GM18951 (cell line): ENCODE measurements around the gene EVL.
A peak's percentile ranks its signal among the peaks of the same experiment; 100 is the strongest.

Experiments
- POLR2A ChIP-seq: IDR thresholded peaks from 4 replicates; pipeline ENCODE4 v1.6.1; 2011; ENCODE audit warnings: mild to moderate bottlenecking; ENCODE audit not compliant: insufficient read length, insufficient read depth; ENCODE audit errors: extremely low read depth
- in situ Hi-C: fragments of 300-500 bp; cut with MboI; formaldehyde crosslinking; loops from one replicate; pipeline ENCODE4 v1.12.0; 2022; ENCODE audit warnings: low sequenced_read_pairs, mixed read lengths, inconsistent platforms; ENCODE audit not compliant: unreplicated experiment

EVL gene

DNA sequence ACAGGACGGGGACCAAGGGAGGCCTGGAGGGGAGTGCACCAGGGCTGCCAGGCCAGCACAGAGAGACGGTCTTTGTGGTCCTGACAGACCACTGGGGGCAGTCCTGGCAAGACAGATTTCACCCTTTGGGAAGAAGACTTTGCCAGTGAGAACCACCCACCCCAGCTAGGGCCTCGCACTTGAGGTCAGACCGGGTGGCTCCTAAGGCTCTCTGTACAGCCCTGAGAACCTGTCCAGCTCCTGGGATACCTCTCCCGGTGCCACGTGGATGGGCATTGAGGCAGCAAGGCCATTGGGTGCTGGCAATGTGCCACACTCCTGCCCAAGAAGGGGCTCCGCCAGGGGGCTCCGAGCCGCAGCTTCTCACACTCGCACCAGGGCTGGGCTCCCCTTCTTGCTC, 51.8 kb downstream of the EVL start:
- in situ Hi-C loops, result loop anchor here (25.0 kb wide), 1 partner anchor 130 kb away; no protein-coding TSS in a partner anchor
- no peak for TF ChIP-seq POLR2A

DNA sequence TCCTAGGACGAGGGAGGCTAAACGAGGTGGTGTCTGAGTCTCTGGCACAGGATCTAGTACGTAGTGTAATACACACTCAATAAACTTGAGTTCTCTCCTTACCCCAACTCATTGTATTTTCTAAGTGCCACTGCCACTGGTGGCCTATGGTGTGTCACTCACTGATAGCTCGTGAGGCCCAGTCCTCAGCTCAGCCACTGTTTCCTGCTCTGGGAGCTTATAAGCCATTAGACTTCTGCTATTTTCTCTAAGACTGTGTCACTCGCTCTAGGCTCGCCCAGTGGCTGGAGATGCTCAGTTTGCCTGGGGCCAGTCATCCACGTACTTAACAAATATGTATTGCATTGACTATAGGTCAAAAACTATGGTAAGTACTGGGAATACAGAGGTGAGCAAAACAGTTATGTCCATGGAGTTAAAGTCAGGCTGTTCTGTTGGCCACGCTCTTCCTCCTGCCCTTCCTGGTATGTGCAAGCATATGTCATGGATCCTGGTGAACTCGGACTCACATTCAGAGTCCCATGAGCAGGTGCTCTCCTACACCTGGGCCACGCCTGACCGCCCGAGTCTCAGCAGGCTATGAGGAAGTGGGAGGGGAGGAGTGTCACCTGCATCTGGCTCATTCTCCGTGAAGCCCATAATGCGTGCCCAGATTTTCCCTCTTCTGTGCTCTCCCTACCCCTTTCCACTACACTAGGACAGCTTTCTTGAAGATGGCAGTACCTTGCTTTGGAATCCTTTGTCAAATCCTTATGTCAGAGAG, 52.6 kb downstream of the EVL start:
- in situ Hi-C loops, result loop anchor here (25.0 kb wide), 1 partner anchor 131 kb away; no protein-coding TSS in a partner anchor
- no peak for TF ChIP-seq POLR2A

DNA sequence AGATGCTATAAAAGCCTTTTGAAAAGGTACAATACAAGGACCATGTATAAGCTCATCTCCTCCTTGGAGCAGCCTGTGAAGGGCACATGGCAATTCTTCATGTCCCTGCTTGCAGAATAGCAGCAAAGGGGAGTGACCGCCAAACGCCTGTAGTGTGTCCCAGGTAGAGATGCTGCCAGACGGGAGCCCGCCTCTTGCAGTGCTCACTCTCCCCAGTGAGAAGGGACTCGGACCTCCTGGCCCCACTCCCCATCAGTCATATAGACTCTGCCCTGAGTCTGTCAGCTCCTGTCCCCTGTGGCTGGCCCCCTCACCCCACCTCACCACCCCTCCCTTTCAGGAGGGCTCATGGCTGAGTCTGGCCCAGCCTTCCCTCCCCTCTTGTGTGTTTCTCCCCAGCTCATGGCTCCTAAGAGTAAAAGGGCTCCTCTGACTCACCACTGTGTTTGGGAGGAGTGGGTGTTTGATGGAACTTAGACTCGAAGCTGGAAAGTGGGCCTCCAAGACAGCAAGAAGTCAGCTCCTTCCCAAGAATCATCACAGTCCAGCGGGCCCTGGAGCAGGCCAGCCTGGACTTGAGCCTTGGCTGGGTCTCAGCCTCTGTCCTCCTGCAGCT, 53.3 kb downstream of the EVL start:
- in situ Hi-C loops, result loop anchor here (25.0 kb wide), 1 partner anchor 131 kb away; no protein-coding TSS in a partner anchor
- no peak for TF ChIP-seq POLR2A

DNA sequence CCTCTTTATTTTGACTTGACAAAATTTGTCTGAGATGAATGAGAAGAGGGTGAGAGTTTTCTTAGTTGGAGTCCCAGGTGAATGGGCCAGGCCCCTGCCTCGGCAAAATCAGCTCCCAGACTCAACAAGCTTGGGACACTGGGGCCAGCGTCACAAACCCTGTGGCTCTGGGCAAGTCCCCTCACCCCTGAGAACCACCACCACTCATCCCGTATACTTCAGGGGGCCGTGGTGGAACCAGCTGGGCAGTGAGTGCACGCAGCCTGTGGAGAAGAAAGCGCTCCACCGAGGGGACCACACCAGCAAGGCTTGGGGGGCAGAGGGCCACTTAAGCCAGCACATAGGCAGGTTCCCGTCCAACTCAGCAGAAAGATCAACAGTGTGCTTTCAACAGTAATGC, 54.0 kb downstream of the EVL start:
- in situ Hi-C loops, result loop anchor here (25.0 kb wide), 1 partner anchor 132 kb away; no protein-coding TSS in a partner anchor
- TF ChIP-seq POLR2A, result no peak

DNA sequence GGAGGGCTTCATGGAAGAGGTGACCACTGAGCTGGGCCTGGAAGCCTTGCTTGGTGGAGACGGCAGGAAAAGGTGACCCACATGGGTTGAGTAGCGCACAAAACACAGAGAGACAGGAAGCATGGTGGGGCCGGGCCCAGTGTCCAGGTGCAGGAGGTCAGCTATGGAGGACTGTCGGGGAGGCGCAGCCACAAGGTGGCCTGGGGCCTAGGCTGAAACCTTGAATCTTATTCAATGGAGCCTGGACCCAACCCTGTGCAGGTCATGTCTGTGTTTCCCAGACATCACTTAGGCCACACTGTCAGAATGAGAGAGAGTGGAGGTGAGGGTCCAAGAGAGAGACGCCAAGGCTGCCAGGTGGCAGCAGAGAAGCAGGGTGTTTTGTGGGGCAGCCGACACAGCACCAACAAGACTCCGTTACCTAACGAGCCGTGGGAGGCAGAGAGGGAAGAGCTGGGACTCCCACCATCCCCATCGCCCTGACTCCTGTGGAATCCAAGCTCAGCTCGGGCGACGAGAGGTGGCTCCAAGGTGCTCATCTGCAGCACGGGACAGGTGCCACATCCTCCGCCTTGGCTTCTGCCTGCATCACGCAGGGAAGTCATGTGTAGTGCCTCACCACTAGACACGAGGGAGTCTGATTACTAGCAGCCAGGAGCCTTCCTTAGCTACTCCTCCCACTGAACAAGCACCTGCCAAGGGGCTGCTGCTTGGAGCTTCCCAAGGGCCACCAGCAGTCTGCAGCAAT, 55.5 kb downstream of the EVL start:
- in situ Hi-C loops, result loop anchor here (25.0 kb wide), 1 partner anchor 133 kb away; no protein-coding TSS in a partner anchor
- TF ChIP-seq POLR2A, result no peak

DNA sequence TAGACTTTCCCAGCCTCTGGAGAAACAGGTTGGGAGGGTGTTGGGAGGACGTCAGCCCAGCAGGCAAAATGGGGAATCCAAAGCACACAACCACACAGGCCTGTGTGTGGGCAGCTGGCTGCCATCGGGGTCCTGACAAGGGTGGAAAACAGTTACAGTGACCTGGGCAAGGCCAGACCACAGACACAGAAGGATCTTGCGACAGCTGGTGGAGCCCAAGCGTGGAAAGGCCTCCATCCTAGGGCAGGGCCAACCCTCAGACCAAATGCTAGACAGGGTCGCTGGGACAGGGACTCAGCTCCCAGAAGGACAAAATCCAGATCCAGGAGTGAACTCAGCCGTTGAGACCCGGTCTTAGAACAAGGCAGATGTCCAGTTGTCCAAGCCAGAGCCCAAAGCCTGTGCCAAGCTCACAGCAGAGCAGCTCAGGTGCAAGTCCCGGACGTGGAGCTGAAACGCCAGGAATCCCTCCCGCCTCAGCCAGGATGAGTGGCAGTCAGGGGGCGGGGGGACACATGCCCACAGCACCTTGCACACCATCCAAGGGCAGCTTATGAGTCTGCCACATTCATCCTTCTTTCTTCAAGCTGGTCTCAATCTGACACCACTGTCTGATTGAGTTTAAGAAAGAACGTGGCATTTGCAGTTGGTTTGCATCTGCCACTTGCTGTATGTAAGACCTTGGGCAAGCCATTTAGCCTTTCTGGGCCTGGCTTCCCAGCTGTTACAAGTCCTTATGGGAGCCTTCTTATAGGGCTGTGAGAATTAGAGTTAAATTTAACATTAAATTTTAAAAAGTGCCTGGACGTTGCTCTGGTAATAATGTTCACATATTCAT, 56.6 kb downstream of the EVL start:
- in situ Hi-C loops, result loop anchor here (25.0 kb wide), 1 partner anchor 135 kb away; no protein-coding TSS in a partner anchor
- peak; percentile 16 for TF ChIP-seq POLR2A

DNA sequence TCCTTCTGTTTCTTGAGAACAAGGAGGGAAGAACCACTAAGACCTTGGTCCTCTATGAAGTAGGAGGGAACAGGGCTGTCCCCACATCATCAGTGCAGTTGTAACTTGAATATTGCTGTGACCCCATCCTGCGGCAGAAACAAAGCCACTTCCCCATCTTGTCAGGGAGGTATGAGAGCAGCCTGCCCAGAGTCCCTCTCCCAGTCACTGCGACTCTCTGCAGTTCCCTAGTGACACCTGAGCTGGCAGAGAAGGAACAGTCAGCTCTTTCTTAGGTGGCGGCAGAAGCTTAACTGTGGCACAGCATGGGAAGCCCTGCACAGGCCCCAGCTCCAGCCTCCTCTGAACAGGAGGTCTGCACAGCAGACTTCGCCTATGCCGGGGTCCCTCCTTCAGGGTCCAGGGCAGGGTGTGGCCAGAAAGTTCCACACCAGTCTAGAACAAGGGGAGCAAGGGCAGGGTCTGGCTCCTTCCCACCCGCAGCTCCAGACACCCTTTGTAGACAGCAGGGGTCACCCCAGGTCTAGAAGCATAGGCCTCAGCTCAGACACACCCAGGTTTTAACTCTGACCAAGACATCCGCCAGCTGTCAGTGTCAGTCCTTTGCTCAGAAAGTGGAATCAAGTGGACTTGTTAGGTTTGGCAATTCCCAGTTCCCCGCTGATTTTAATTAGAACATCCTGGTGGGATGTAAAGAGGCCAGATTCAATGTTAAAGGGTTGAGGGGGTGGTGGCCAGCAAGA, 57.4 kb downstream of the EVL start:
- in situ Hi-C loops, result loop anchor here (25.0 kb wide), 1 partner anchor 135 kb away; no protein-coding TSS in a partner anchor
- no peak for TF ChIP-seq POLR2A

DNA sequence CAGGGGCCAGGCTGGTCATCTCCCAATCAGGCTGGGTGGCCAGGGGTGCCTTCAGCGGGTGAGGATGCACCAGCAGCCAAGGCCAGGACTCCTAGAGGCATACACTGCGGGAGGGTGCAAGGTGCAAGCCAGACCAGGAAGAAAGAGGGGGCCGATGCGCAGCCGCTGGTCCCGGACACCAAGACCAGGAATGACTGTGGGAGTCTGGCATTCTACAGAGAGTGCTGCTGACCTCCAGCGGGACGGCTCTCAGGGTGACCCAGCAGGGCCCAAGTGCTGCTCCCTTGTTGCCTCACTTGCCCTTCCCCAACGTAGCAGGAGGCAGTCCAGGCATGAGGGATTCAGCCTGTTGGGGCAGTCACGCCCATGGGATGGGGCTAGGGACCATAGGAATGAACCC, 58.4 kb downstream of the EVL start:
- in situ Hi-C loops, result loop anchor here (25.0 kb wide), 1 partner anchor 136 kb away; no protein-coding TSS in a partner anchor
- no peak for TF ChIP-seq POLR2A

DNA sequence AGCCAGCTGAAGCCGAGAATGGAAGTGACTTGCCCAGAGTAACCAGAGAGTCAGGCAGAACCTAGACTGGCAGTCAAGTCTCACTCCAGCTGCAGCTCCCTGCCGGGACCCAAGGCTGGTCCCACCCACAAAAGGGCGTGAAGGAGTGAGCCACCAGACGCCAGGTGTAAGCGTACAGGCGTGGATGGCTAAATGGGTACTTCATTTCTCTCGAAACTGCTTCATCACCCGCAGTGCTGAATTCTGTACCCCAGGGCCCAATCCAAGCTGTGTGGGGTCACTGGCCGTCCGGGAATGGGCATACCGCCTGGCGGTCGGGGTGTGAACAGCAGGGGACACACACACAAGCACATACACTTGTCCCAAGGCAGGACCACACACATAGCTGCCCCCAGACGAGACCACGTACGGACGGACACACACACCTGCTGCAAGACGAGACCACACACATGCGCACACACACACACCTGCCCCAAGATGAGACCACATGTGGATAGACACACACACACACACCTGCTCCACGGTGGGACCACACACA, 59.4 kb downstream of the EVL start:
- in situ Hi-C loops, result loop anchor here (25.0 kb wide), 1 partner anchor 137 kb away; no protein-coding TSS in a partner anchor
- no peak for TF ChIP-seq POLR2A

DNA sequence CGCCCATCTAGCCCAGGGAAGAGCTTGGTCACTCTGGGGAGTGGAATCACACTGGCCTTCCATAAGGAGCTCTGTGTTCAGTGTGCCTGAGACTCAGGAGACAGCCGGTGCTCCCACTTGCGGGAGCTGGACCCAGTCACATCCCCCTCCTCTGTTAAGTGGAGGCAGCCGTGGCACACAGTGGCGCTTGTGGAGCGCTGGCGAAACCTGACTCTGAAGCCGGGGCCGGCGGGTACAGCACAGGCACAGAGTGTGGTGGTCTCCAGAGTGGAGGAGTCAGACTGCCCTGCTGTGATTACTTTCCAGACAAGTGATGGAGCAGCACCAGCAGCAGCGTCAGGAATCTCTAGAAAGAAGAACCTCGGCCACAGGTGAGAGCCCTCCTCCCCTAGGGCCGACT, 61.2 kb downstream of the EVL start:
- TF ChIP-seq POLR2A, result no peak
- in situ Hi-C loops, result no loop called here

DNA sequence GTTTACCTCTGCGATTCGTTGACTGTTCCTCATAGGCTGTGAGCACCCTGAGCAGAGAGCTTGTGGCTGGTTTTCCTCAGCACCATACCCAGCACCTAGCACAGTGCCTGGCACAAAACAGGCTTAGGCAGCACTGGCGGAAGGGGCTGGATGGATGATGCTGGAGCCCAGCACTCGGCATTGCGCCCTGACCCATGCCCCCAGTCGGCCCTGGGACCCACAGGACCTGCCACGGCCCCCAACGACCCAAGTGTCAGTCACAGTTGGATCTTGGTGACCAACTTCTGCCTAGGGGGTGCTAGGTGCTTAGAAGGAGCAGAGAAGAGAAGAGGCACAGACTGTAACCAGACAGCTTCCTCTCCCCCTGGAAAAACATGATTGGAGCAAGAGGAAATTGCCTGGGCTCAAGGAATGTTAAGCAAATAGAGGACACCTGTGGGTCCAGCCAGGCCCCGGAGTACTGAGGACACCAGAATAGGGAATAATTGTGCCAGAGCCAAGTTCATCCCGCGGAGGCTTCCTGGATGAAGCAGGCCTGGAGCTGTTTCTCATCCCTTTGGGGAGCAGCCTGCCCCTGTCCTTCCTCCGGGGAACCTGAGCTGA, 62.7 kb downstream of the EVL start:
- in situ Hi-C loops, result no loop called here
- TF ChIP-seq POLR2A, result no peak
